Astrocyte of the cerebellum (primary cell): Measurements from ENCODE around the gene CISTR.
"Not testable (repeated sequence)": the region's sequence is repeated elsewhere in the genome, so short reads cannot be mapped to it uniquely, and the experiment has no call there.

Experiments used
- DNase-seq: peaks from one replicate; pipeline ENCODE4 v3.0.0-alpha.2; 2011; ENCODE audit warnings: low read depth
- H3K4me3 ChIP-seq: 2 replicates; pipeline ENCODE4 v1.5.1; 2011; ENCODE audit warnings: mild to moderate bottlenecking, low read depth, low read length, moderate library complexity
- in situ Hi-C: cut with HindIII; loops from 2 replicates; pipeline ENCODE4 v1.10.0; 2017; ENCODE audit warnings: low sequenced_read_pairs
- TF ChIP-seq, protein P1 (sequence below): IDR thresholded peaks from 2 replicates; pipeline ENCODE4 v1.5.1; 2012; ENCODE audit warnings: low read length, low read depth, moderate library complexity, mild to moderate bottlenecking; ENCODE audit errors: missing control alignments

CISTR gene

DNA sequence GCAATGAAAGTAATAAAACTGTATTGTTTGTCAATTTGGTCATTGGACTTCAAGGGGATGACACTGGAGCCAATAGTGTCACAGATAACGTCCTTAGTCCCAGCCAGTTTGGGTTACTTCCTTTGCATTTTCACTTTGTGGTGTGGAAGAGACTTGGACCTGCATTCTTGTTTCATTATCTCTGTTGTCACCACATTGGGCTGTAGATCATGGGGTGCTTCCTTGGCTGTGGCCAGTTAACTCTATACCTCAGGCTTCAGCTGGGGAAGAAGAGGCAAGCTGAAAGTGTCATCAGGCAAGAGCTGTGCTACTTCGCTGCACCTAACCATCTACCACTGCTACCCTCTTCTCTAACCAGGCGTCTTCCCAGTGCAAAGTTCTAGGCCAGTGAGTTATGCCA, 15.1 kb upstream of the CISTR start:
- no peak overlapping the region for H3K4me3 ChIP-seq
- TF ChIP-seq, protein P1, sequence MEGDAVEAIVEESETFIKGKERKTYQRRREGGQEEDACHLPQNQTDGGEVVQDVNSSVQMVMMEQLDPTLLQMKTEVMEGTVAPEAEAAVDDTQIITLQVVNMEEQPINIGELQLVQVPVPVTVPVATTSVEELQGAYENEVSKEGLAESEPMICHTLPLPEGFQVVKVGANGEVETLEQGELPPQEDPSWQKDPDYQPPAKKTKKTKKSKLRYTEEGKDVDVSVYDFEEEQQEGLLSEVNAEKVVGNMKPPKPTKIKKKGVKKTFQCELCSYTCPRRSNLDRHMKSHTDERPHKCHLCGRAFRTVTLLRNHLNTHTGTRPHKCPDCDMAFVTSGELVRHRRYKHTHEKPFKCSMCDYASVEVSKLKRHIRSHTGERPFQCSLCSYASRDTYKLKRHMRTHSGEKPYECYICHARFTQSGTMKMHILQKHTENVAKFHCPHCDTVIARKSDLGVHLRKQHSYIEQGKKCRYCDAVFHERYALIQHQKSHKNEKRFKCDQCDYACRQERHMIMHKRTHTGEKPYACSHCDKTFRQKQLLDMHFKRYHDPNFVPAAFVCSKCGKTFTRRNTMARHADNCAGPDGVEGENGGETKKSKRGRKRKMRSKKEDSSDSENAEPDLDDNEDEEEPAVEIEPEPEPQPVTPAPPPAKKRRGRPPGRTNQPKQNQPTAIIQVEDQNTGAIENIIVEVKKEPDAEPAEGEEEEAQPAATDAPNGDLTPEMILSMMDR, result no peak
- no peak for DNase-seq
- in situ Hi-C loops, result loop anchor here (25.0 kb wide), 1 partner anchor 420 kb away; the partner anchor contains the start of gene SMUG1

DNA sequence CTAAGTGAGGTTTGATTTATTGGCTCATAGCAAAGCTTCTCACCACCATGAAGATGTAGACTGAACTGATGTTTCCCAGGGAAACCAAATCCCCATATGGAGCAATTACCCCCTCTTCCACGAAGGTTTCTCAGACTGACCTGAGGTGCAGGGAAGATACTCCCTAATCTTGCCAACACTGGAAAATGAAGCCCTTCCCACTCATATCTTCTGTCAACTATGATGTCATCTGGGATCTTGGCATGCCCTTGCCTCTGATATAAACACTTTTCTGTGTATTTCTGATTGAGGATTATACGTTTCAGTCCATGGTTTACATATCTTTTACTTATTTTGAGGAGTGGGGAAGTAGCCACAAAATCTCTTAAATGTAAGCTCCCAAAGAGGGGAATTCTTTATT, 14.1 kb upstream of the CISTR start:
- in situ Hi-C loops, result loop anchor here (25.0 kb wide), 1 partner anchor 421 kb away; the partner anchor contains the start of gene SMUG1
- no peak for DNase-seq
- TF ChIP-seq, protein P1, result no peak
- H3K4me3 ChIP-seq, result no peak overlapping the region

DNA sequence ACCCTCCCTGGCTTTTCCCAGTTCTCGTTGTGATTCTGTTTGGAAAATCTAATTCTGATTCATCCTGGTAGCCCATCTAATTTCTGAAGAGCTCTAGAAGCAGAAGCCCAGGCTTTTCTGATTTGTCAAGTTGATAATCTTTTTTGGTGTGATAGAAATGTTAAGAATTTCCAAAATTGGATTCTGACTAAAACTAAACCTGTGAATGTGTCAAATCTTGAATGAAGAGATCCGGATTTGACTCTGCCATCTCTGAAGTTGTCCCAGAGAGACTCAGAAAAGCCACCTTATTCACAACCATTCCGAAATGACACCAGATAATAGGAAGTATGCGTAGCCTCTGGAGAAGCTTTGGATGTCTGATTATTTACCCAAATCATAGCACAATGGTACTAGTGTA, 12.8 kb upstream of the CISTR start:
- no peak overlapping the region for H3K4me3 ChIP-seq
- TF ChIP-seq, protein P1, result no peak
- DNase-seq, result no peak
- in situ Hi-C loops, result loop anchor here (25.0 kb wide), 1 partner anchor 423 kb away; the partner anchor contains the start of gene SMUG1

DNA sequence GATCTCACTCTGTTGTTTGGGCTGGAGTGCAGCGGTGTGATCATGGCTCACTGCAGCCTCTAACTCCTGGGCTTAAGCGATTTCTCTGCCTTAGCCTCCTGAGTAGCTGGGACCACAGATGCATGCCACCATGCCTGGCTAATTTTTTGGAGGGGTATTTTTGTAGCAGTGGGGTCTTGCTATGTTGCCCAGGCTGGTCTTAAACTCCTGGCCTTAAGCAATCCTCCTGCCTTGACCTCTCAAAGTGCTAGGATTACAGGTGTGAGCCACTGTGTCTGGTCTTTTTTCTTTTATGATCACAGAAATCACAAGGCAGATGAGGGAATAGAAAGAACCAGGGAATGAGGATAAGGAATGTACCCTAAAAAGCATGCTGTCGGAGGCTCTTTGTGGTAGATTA, 11.0 kb upstream of the CISTR start:
- DNase-seq, H3K4me3 ChIP-seq: not testable (repeated sequence)
- in situ Hi-C loops, result loop anchor here (25.0 kb wide), 1 partner anchor 425 kb away; the partner anchor contains the start of gene SMUG1

DNA sequence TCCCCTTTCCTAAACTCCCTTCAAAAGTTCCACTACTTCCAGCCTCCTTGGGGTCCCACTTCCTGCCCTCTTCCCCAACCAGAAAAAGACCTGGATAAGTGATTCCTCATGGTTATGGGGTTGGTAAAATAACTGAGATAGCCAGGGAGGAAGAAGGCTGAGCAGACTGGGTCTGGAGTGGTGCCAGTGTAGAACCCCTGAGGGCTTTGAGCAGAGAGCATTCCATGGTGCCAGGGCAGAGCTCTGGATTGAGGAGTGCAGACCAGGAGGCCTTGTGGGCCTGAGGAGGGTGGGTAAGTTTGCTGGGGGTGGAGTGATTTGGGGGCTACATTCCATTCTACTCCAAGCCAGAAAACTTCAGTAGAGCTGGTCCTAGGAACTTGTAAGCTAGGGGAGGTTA, 9.5 kb upstream of the CISTR start:
- TF ChIP-seq, protein P1, result no peak
- in situ Hi-C loops, result loop anchor here (25.0 kb wide), 1 partner anchor 426 kb away; the partner anchor contains the start of gene SMUG1
- H3K4me3 ChIP-seq, result no peak overlapping the region
- DNase-seq, result no peak

DNA sequence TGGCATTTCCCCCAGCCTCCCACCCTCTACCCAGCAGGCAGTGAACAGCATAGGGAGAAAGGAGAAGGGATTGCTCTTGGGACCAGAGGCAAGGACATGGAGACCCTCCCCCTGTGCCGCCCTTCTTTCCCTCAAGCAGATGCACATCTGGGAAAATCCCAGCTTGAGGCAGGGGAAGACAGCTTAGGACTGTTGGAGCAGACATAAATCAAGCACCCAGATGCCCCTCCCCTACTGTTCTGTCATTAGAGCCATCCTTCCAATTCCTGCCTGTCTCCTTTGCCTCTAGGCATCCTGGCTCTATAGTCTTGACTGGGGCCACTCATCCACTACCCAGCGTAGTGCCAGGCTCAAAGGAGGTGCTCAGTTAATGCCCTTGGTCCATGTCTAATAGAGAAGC, 7.5 kb upstream of the CISTR start:
- in situ Hi-C loops, result loop anchor here (25.0 kb wide), 1 partner anchor 428 kb away; the partner anchor contains the start of gene SMUG1
- H3K4me3 ChIP-seq, result no peak overlapping the region
- TF ChIP-seq, protein P1, result no peak
- DNase-seq, result no peak

DNA sequence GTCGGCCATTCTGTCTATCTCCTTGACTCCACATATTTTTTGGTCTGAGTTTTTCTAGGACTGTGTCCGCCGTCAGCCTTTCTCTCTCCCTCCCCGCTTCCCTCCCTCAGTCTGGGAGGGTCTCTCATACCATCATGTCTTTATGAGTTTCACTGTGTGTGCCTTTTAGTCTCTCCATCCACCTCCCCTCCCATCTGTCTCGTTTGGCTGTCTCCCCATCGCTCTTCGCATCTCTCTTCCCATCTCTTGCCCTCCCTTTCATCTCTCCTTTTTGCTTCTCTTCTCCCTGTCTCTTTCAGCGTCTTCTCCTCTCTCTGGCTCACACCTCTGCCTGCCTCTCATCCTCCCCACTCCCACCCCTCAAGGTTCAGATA, 6.9 kb upstream of the CISTR start:
- no peak overlapping the region for H3K4me3 ChIP-seq
- DNase-seq, result no peak
- in situ Hi-C loops, result loop anchor here (25.0 kb wide), 1 partner anchor 429 kb away; the partner anchor contains the start of gene SMUG1
- TF ChIP-seq, protein P1, result no peak
